AG08396 (cell line): ENCODE results near the gene NUP188.
"Not testable (repeated sequence)": the region's sequence is repeated elsewhere in the genome, so short reads cannot be mapped to it uniquely, and the experiment has no call there.

ENCODE experiments used
- DNase-seq: peaks from one replicate; pipeline ENCODE4 v3.0.0; 2012; ENCODE audit warnings: low spot score, mixed read lengths

NUP188 gene

GRCh38 chr9:129028192-129028966 is 80.9 kb downstream of the NUP188 start, which contains the start of gene SH3GLB2:
Gene SH3GLB2 (minus strand): TSS chr9:129028331. CDS start chr9:129028154, 177 bp downstream.
- DNase-seq, result peak; percentile 99

- no peak for DNase-seq
Measured at GRCh38 chr9:129030191-129030590, 82.7 kb downstream of the NUP188 start.

- DNase-seq, result no peak
Measured at GRCh38 chr9:129031514-129031913, 84.0 kb downstream of the NUP188 start.

- no peak for DNase-seq
Measured at GRCh38 chr9:129032541-129033159, 85.2 kb downstream of the NUP188 start.

GRCh38 chr9:129033216-129033615 is 85.7 kb downstream of the NUP188 start:
- no peak for DNase-seq

DNA sequence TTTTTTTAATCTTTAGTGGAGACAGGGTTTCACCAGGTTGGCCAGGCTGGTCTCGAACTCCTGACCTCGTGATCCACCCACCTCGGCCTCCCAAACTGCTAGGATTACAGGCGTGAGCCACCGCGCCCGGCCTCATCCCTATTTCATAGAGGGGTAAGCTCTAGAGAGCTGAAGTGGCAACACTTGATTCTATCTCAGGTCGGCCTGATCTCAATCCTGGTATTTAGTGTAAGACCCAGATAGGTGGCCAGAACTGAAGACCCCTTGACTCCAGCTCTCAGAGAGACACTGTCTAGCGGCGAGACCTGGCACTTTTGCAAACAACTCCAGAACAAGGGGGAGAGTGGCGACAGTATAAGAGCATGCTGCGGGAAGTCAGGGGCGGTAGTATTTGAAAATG is 88.3 kb downstream of the NUP188 start:
- not testable (repeated sequence) for DNase-seq

DNA sequence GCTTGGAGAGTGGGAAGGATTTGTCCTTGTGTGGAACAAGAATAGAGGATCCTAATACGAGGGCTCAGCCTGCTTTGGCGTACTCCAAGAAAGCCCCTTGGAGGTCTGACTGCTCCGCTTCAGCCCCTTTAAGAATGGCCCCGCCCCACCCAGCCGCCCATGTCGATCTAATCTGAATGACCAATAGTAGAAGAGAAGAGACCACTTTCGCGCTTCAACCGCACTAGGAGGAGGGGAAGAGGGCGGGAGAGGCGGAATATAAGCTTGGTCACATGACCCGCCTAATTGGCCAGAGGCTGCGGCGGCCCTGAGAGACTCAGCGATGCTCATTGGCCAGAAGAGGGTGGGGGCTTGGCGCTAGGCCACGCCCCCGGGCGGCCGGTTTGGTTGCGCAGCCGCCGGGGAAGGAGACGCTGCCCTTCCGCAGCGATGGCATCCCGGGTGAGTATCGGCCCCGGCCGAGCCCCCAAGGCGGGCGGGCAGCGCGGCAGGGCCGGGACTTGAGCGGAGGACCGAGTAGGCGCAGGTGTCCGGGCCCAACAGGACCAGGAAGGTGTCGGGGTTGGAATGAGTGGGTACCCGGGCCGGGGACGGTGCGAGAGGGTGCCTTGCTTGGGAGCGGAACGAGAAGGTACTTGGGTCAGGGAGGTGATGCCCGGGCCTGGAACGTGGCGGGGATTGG is 88.9 kb downstream of the NUP188 start, which contains the start of gene MIGA2:
TSS of gene MIGA2 (plus strand) at position 386 of the 682 bp plus-strand sequence. CDS start 3,969 bp downstream, outside the sequence.
- peak; percentile 99 for DNase-seq

GRCh38 chr9:129036923-129037766 is 89.6 kb downstream of the NUP188 start:
- DNase-seq, result no peak

DNA sequence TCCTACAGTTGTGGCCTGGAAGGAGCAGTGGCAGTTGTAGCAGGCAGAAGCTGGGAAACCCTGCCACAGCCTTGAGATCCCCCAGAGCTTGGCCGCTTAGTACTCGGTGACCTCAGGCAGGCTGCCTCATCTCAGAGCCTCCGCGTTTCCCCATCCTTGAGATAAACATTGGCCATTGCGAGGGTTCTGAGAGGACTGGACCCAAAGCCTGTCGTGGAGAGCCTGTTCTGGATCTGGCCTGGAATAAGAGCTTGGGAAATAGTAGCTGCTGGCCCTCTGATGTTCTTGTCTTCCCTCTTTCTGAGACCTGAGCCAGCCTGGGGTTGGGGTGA is 90.2 kb downstream of the NUP188 start:
- peak; percentile 46 for DNase-seq

- DNase-seq, result no peak
Measured at GRCh38 chr9:129038109-129038852, 90.8 kb downstream of the NUP188 start.

DNA sequence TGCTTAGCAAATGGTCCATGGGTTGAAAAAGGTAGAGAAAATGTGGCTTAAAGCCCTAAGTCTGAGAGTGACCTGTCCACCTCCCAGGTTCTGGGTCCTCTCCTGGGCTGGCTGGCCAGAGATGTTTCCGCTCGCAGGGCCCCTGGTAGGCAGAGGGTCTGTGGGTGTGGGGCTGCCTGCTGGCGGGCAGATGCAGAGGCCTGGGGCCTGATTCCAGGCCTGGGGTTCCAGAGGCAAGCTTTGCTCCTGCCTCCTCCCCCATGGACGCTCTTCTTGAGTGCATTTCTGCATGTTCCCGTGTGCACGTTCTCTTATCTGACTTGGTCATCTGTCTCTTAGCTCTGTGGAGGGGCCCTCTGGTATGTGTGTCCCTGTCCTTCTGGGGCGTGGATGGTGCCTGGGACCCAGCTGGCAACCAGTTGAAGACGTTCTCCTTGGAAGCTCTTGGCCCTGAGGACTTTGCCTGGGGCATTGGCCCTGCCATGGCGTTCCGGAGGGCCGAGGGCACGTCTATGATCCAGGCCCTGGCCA is 92.7 kb downstream of the NUP188 start:
- no peak for DNase-seq

DNA sequence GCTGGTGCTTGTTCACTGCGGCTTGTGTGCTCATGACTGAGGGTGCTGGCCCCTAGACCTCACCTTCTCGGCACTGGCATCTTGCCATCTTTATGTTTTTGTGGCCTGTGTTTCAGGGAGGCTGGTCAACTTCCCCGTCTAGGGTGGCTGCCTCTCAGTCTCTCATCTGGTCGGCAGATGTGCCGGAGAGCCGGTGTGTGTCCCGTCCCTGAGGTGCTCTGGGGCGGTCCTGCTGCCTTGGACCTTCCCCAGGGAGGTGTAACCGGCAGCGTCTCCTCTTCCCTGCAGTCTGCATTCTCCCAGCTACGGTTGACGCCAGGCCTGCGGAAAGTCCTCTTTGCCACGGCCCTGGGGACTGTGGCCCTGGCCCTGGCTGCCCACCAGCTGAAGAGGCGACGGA is 94.5 kb downstream of the NUP188 start:
- no peak for DNase-seq

GRCh38 chr9:129052592-129052991 is 105.1 kb downstream of the NUP188 start:
- DNase-seq, result no peak

DNA sequence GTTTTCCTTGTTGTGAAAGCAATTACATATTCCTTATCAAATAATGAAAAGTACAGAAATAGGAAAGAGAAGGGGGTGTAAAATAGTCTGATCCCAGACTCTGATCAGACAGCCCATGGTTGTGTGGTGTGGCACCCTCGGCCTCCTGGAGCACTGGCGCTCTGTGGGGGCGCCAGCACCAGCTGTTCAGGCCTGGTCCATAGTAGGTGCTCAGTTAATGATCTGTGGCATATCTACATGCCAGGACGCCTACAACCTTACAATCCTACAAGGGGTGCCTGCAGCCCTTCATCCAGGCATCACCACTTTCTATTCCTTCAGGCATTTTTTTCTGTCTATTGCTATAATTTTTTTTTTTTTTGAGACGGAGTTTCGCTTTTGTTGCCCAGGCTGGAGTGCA is 105.5 kb downstream of the NUP188 start:
- DNase-seq, result no peak

- no peak for DNase-seq
Measured at GRCh38 chr9:129054163-129054851, 106.8 kb downstream of the NUP188 start.
